Heart left ventricle (tissue), 13 donors: ENCODE data around the gene CABLES1.

ENCODE experiments used
- POLR2A ChIP-seq, 2 donors: fragments of 450-650 bp; IDR thresholded peaks; one replicate each; pipeline ENCODE4 v1.6.1; 2017; ENCODE audit warnings: antibody characterized with exemption in 2 of 2, mild to moderate bottlenecking in 2 of 2, moderate library complexity in 2 of 2
- TF ChIP-seq, protein P1 (sequence below), 12 donors: fragments of 200-600 bp; sonication (generic) in 4 of 12; IDR thresholded peaks; one replicate each; pipeline versions ENCODE4 v1.5.0 to v1.8.0; 2018 to 2022; ENCODE audit warnings: antibody characterized with exemption in 12 of 12, mild to moderate bottlenecking in 5 of 12
- donor health status: ischemic (EF 13 %, LVEDD 7.1; RV severe dilation, severe dysfunction).
- donor health status: DM: no; HTN: yes; CAD: no.
- donor health status: DM: no; HTN: no; CAD: no.
- donor health status: ischemic (EF 25% LVEDD 6.9; RV normal size, moderate dysfunction).
- donor health status: ischemic (EF 25% LVEDD 5.7; RV mildly dilated, moderate dysfunction).
- donor health status: ischemic (EF 35%, LVEDD 5.7; RV mildly dilated, moderate dysfunction).
- donor health status: nonischemic (EF 11% LVEDD 7.7; RV severe dilation, severe dysfunction).
- donor health status: DM: yes; HTN: yes; CAD: no.
- donor health status: PGD.
- donor health status: ischemic (EF 29% LVEDD 5.4; RV normal size, mild dysfunction).
- donor health status: nonischemic (EF 23%, LVEDD 6.1; RV moderate dilation, normal function).

GRCh38 chr18:23240609-23240930, 105.3 kb downstream of the CABLES1 start:
- TF ChIP-seq, protein P1, sequence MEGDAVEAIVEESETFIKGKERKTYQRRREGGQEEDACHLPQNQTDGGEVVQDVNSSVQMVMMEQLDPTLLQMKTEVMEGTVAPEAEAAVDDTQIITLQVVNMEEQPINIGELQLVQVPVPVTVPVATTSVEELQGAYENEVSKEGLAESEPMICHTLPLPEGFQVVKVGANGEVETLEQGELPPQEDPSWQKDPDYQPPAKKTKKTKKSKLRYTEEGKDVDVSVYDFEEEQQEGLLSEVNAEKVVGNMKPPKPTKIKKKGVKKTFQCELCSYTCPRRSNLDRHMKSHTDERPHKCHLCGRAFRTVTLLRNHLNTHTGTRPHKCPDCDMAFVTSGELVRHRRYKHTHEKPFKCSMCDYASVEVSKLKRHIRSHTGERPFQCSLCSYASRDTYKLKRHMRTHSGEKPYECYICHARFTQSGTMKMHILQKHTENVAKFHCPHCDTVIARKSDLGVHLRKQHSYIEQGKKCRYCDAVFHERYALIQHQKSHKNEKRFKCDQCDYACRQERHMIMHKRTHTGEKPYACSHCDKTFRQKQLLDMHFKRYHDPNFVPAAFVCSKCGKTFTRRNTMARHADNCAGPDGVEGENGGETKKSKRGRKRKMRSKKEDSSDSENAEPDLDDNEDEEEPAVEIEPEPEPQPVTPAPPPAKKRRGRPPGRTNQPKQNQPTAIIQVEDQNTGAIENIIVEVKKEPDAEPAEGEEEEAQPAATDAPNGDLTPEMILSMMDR (IDR thresholded peaks at IDR 0.05), result no peak
- TF ChIP-seq POLR2A (IDR thresholded peaks at IDR 0.05), result no peak
